Naive thymus-derived CD4-positive, alpha-beta T cell (primary cell): ENCODE results near the gene OR14A16. TPM values are rescaled to one million over a fixed set of nuclear protein-coding genes. Genes with fewer than 3 reads are reported as not detected.

Experiments
- ATAC-seq: fragments of 150-1000 bp; cut with Tn5 transposase; 2 replicates; pipeline ENCODE4 v1.10.0; 2021; ENCODE audit warnings: mild to moderate bottlenecking, moderate library complexity
- CTCF ChIA-PET: fragments of 350-600 bp; sonication (Branson Sonifier 250); formaldehyde crosslinking; loops from one replicate; lab custom pipeline; 2021; ENCODE audit warnings: antibody characterized with exemption; lab: Charles Lee
- POLR2A ChIA-PET: fragments of 350-600 bp; sonication (Branson Sonifier 250); formaldehyde crosslinking; loops from one replicate; lab custom pipeline; 2021; ENCODE audit warnings: antibody characterized with exemption, inconsistent platforms; lab: Charles Lee
- DNase-seq, 9 donors: peaks; one replicate each; pipeline versions ENCODE4 v3.0.0 to v3.0.0-alpha.2; 2020 to 2022; ENCODE audit warnings: mixed read lengths in 1 of 9
- H3K27ac ChIP-seq: one replicate; pipeline ENCODE4 v1.7.0; 2013; ENCODE audit warnings: mild to moderate bottlenecking, low read depth, low read length, moderate library complexity
- H3K27me3 ChIP-seq, 2 donors: one replicate each; pipeline ENCODE4 v1.7.0; 2013; ENCODE audit warnings: low read length in 2 of 2, mild to moderate bottlenecking in 2 of 2, moderate library complexity in 2 of 2; ENCODE audit not compliant: control insufficient read depth in 2 of 2, insufficient read depth in 2 of 2
- H3K36me3 ChIP-seq, 3 experiments: 1 replicate in 2 of 3; 2 replicates in 1 of 3; pipeline ENCODE4 v1.7.0; 2013; ENCODE audit warnings: low read length in 3 of 3, mild to moderate bottlenecking in 3 of 3, moderate library complexity in 1 of 3; ENCODE audit not compliant: insufficient read depth in 3 of 3, control insufficient read depth in 2 of 3
- H3K4me1 ChIP-seq, 2 donors: one replicate each; pipeline ENCODE4 v1.7.0; 2013; ENCODE audit warnings: low read length in 2 of 2, mild to moderate bottlenecking in 2 of 2, moderate library complexity in 1 of 2; ENCODE audit not compliant: control insufficient read depth in 2 of 2, insufficient read depth in 2 of 2
- H3K4me3 ChIP-seq: 2 replicates; pipeline ENCODE4 v1.7.0; 2013; ENCODE audit warnings: mild to moderate bottlenecking, low read length
- H3K9me3 ChIP-seq, 3 experiments: 1 replicate in 2 of 3; 2 replicates in 1 of 3; pipeline ENCODE4 v1.7.0; 2013; ENCODE audit warnings: low read length in 3 of 3; ENCODE audit not compliant: control insufficient read depth in 2 of 3
- H3K27ac Mint-ChIP-seq, 9 donors: one replicate each; pipeline ENCODE4 v1.8.0; 2020 to 2022; ENCODE audit warnings: mixed read lengths in 9 of 9, mild to moderate bottlenecking in 8 of 9, moderate library complexity in 5 of 9, inconsistent platforms in 2 of 9
- H3K27me3 Mint-ChIP-seq, 5 donors: one replicate each; pipeline ENCODE4 v1.8.0; 2021 to 2022; ENCODE audit warnings: mixed read lengths in 5 of 5, mild to moderate bottlenecking in 1 of 5
- H3K36me3 Mint-ChIP-seq, 5 donors: one replicate each; pipeline ENCODE4 v1.8.0; 2020 to 2022; ENCODE audit warnings: mixed read lengths in 5 of 5, mild to moderate bottlenecking in 3 of 5, inconsistent platforms in 1 of 5
- H3K4me1 Mint-ChIP-seq, 7 donors: one replicate each; pipeline ENCODE4 v1.8.0; 2020 to 2022; ENCODE audit warnings: mixed read lengths in 7 of 7, mild to moderate bottlenecking in 3 of 7, inconsistent platforms in 1 of 7
- H3K4me3 Mint-ChIP-seq, 10 donors: one replicate each; pipeline ENCODE4 v1.8.0; 2020 to 2022; ENCODE audit warnings: mild to moderate bottlenecking in 10 of 10, mixed read lengths in 10 of 10, moderate library complexity in 6 of 10, inconsistent platforms in 2 of 10
- H3K9me3 Mint-ChIP-seq, 11 donors: one replicate each; pipeline ENCODE4 v1.8.0; 2020 to 2022; ENCODE audit warnings: mixed read lengths in 11 of 11, mild to moderate bottlenecking in 4 of 11, inconsistent platforms in 1 of 11, moderate library complexity in 1 of 11
- intact Hi-C, 2 donors: fragments of 100-400 bp; cut with micrococcal nuclease; formaldehyde crosslinking; loops; one replicate each; pipeline ENCODE4 v1.15.1; 2023
- polyA plus RNA-seq, 2 donors: library from polyadenylated mRNA; unstranded; fragments of 300-500 nt; fragmentation: Illumina TruSeq; gene quantifications; one replicate each; pipeline ENCODE4 v1.2.3, GENCODE V29; 2021
- total RNA-seq, 6 experiments: library from RNA in 5 of 6; stranded (reverse) in 5 of 6; gene quantifications; 1 replicate in 5 of 6; 2 replicates in 1 of 6; pipeline ENCODE4 v1.2.3 and lab custom pipeline; 2021 to 2026

OR14A16 gene
- total and polyA plus RNA-seq, 7 experiments from 2014 or later = not detected

DNA sequence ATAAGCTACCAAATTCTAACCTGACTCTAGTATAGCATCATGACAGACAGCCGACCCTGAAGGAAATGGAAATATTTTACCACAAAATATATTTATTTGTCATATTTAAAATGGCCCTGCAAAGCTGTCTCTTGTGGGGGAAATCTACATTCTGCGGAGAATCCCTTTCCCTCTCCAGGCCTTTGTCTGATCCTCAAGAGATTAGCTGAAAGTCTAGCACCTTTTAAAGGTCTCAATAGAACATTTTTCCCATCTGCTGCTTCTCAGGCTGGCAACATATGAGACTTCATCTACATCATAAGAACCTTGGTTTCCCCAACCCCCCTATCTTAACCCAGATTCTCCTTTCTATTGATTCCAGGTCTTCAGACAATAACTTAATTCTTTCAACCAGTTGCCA, 19.5 kb upstream of the OR14A16 start:
- no peak for ATAC-seq
- intact Hi-C loops = no loop called here
- Mint-ChIP-seq H3K4me1 (peaks cover 0 to 4% (median 0%) of the 10 kb centered on the region in 7 donors), H3K4me3 (no peak overlapping the region), H3K36me3 (no peaks in the 10 kb centered on the region), H3K27ac (no peak overlapping the region), H3K9me3 (peaks cover 0 to 3% (median 0%) of the 10 kb centered on the region in 11 donors), H3K27me3 (no peaks in the 10 kb centered on the region)
- Histone ChIP-seq H3K4me1 (no peaks in the 10 kb centered on the region), H3K36me3 (no peaks in the 10 kb centered on the region), H3K27ac (no peak overlapping the region), H3K4me3 (no peak overlapping the region), H3K9me3 (no peaks in the 10 kb centered on the region), H3K27me3 (no peaks in the 10 kb centered on the region)
- ChIA-PET POLR2A (no interaction called here), CTCF (interaction anchor here (0.5 kb wide), 1 partner anchor 11 kb away, joined by 5 read pairs; no protein-coding TSS in a partner anchor)
- no peak for DNase-seq

DNA sequence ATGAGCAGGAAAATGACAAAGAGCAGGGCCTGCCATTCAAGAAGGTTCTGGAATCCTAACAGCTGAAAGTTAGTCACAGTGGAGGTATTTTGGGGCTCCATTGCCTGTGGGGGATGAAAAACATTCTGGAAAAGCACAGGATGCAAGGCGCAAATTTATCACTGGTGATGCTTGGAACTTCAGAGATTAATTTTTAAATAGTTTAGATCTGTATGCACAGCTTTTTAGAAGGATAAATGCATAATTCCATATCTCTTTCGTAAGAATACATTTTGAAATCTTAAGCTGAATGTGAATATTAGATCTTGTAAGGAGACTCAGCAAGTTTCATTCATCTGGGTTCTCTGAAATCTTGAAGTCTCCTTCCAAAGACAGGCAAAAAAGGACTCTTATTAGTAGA, 17.9 kb upstream of the OR14A16 start, which contains the start of gene OR11L1:
Gene OR11L1 (minus strand): TSS at position 101 of the 400 bp plus-strand sequence. CDS start 0 bp downstream, at position 101.
- ATAC-seq = no peak
- Histone ChIP-seq H3K9me3 (no peaks in the 10 kb centered on the region), H3K36me3 (no peaks in the 10 kb centered on the region), H3K27me3 (no peaks in the 10 kb centered on the region), H3K4me3 (no peak within 1 kb of the TSS), H3K27ac (no peak within 1 kb of the TSS), H3K4me1 (no peaks in the 10 kb centered on the region)
- ChIA-PET CTCF (no interaction called here), POLR2A (no interaction called here)
- intact Hi-C loops = no loop called here
- Mint-ChIP-seq H3K9me3 (peaks cover 0 to 3% (median 0%) of the 10 kb centered on the region in 11 donors), H3K27me3 (peaks cover 0 to 3% (median 0%) of the 10 kb centered on the region in 5 donors), H3K27ac (peak within 1 kb of the TSS in 1 of 9 donors; percentile 33), H3K4me3 (no peak within 1 kb of the TSS), H3K36me3 (no peaks in the 10 kb centered on the region), H3K4me1 (peaks cover 0 to 4% (median 0%) of the 10 kb centered on the region in 7 donors)
- DNase-seq = no peak

DNA sequence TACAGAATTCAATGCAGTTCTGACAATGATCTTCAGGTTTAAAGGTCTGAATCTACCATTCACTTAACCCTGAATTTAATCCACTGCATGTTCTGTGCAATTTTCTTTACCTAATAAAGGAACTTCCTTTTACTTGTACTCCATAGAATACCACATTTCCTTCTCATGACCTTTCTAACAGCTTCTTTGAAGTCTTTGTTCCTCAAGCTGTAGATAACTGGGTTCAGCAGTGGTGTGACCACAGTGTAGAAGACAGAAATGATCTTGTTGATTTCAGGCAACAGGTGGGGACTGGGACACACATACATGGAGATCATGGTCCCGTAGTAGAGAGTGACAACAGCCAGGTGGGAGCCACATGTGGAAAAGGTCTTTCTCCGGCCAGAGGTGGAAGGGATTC, 16.9 kb upstream of the OR14A16 start:
- peaks cover 0 to 7% (median 0%) of the 10 kb centered on the region in 5 donors for H3K27me3 Mint-ChIP-seq

DNA sequence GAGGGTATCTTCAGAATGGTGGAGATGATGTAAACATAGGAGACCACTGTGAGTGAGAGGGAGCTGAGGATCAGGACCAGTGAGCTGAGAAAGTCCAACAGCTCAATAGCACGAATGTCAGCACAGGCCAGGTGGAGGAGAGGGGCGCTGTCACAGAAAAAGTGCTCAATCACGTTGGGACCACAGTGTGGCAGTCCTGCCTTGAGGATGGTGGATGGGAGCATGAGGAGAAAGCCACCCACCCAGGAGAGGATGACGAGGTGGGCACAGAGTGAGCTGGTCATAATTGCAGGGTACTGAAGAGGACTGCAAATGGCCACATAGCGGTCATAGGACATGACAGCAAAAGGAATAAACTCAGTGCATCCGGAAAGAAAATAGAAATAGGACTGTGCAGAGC, 9.7 kb upstream of the OR14A16 start:
- no peak for ATAC-seq
- intact Hi-C loops = no loop called here
- Mint-ChIP-seq H3K27me3 (peaks cover 0 to 14% (median 5%) of the 10 kb centered on the region in 5 donors), H3K9me3 (peaks cover 0 to 3% (median 0%) of the 10 kb centered on the region in 11 donors), H3K27ac (no peak overlapping the region), H3K4me3 (no peak overlapping the region), H3K36me3 (no peaks in the 10 kb centered on the region), H3K4me1 (no peaks in the 10 kb centered on the region)
- no peaks in the 10 kb centered on the region for H3K4me1 ChIP-seq
- no peak overlapping the region for H3K4me3 ChIP-seq
- DNase-seq = no peak
- H3K36me3 ChIP-seq = no peaks in the 10 kb centered on the region
- CTCF ChIA-PET = no interaction called here
- H3K27ac ChIP-seq = no peak overlapping the region
- POLR2A ChIA-PET = no interaction called here
- H3K27me3 ChIP-seq = no peaks in the 10 kb centered on the region
- H3K9me3 ChIP-seq = no peaks in the 10 kb centered on the region

More for the DNA sequence above, 16.9 kb upstream of the OR14A16 start:
- H3K27me3 ChIP-seq = no peaks in the 10 kb centered on the region
- H3K9me3 ChIP-seq = no peaks in the 10 kb centered on the region
- H3K4me3 ChIP-seq = no peak overlapping the region
- Mint-ChIP-seq H3K27ac (peak overlapping the region in 1 of 9 donors; percentile 33), H3K9me3 (peaks cover 0 to 3% (median 0%) of the 10 kb centered on the region in 11 donors), H3K4me3 (no peak overlapping the region), H3K4me1 (peaks cover 0 to 4% (median 0%) of the 10 kb centered on the region in 7 donors), H3K36me3 (no peaks in the 10 kb centered on the region)
- H3K27ac ChIP-seq = no peak overlapping the region
- H3K4me1 ChIP-seq = no peaks in the 10 kb centered on the region
- ATAC-seq (no peak), DNase-seq (no peak)
- ChIA-PET CTCF (no interaction called here), POLR2A (no interaction called here)
- H3K36me3 ChIP-seq = no peaks in the 10 kb centered on the region
- intact Hi-C loops = no loop called here

DNA sequence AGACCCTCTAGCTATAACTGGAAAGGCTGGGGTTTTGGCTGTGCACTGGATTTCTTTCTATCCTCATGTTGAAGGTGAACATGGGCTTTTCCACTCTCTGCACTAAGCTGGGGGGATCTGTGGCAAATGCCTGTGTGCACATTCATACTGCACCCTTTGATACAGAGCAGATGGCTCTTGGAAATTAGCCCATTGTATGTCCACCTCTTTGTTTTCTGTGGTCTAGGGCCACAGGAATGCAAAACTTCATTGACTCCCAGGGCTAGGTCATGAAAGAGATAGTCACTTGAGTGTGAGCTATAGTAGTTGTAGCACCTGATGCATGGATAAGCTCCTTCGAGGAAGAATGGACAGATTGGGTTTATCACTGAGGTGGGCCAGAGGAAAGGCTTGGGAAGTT, 5.7 kb upstream of the OR14A16 start:
- Histone ChIP-seq H3K36me3 (no peaks in the 10 kb centered on the region), H3K27me3 (no peaks in the 10 kb centered on the region), H3K4me3 (no peak overlapping the region), H3K27ac (no peak overlapping the region), H3K4me1 (no peaks in the 10 kb centered on the region), H3K9me3 (no peaks in the 10 kb centered on the region)
- no peak overlapping the region for H3K4me3 Mint-ChIP-seq
- ChIA-PET POLR2A (no interaction called here), CTCF (no interaction called here)
- no peak for ATAC-seq
- DNase-seq = no peak
- intact Hi-C loops = no loop called here
- peaks cover 0 to 1% (median 0%) of the 10 kb centered on the region in 11 donors for H3K9me3 Mint-ChIP-seq
- H3K36me3 Mint-ChIP-seq = no peaks in the 10 kb centered on the region
- peaks cover 0 to 11% (median 5%) of the 10 kb centered on the region in 5 donors for H3K27me3 Mint-ChIP-seq
- no peaks in the 10 kb centered on the region for H3K4me1 Mint-ChIP-seq
- no peak overlapping the region for H3K27ac Mint-ChIP-seq

DNA sequence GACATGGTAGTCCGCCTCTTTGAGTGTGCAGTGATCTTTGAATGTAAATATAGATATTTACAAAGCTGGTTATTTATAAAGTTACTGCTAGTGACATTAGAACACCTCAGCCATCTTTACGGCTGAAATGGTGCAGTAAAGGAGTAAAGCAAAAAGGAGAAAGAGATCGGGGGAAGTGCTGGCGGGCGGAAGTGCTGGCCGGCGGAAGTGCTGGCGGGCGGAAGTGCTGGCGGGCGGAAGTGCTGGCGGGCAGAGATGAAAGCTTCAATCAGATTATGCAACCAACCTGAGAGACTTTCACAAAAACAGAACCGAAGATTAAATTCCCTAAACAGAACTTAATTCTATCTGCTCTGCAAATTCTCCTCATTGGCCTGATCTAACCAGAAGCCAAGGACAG, 1.4 kb upstream of the OR14A16 start:
- Mint-ChIP-seq H3K9me3 (peaks cover 0 to 1% (median 0%) of the 10 kb centered on the region in 11 donors), H3K4me3 (no peak overlapping the region), H3K27ac (no peak overlapping the region), H3K27me3 (no peaks in the 10 kb centered on the region), H3K36me3 (no peaks in the 10 kb centered on the region), H3K4me1 (no peaks in the 10 kb centered on the region)
- Histone ChIP-seq H3K36me3 (no peaks in the 10 kb centered on the region), H3K4me1 (no peaks in the 10 kb centered on the region), H3K27ac (no peak overlapping the region), H3K9me3 (no peaks in the 10 kb centered on the region), H3K4me3 (no peak overlapping the region), H3K27me3 (no peaks in the 10 kb centered on the region)
- DNase-seq = no peak
- no peak for ATAC-seq
- POLR2A ChIA-PET = no interaction called here
- intact Hi-C loops = no loop called here
- CTCF ChIA-PET = no interaction called here

DNA sequence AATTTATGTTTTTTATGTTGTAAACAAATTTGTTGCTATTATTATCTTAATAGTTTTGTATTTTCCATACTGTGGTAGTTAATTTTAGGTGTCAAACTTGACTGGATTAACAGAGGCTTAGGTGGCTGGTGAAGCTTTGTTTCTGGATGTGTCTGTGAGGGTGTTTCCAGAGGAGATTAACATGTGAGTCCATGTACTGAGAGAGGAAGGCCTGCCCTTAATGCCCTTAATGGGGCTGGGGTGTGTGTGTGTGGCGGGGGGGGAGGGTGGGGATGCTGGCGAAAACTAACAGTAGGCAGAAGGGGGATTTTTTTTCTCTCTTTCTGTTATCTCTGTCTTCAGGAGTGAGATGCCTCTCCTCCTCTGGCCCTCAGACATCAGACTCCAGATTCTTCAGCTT, 1.9 kb downstream of the OR14A16 start:
- Mint-ChIP-seq H3K9me3 (peaks cover 0 to 1% (median 0%) of the 10 kb centered on the region in 11 donors), H3K27ac (no peak overlapping the region), H3K4me1 (no peaks in the 10 kb centered on the region), H3K36me3 (no peaks in the 10 kb centered on the region), H3K27me3 (no peaks in the 10 kb centered on the region), H3K4me3 (no peak overlapping the region)
- H3K27ac ChIP-seq = no peak overlapping the region
- no peak overlapping the region for H3K4me3 ChIP-seq
- H3K9me3 ChIP-seq = no peaks in the 10 kb centered on the region
- no peaks in the 10 kb centered on the region for H3K36me3 ChIP-seq
- no peak for ATAC-seq
- intact Hi-C loops = no loop called here
- CTCF ChIA-PET = no interaction called here
- no peak for DNase-seq
- H3K27me3 ChIP-seq = no peaks in the 10 kb centered on the region
- no peaks in the 10 kb centered on the region for H3K4me1 ChIP-seq
- POLR2A ChIA-PET = no interaction called here
